ENCODE data around the gene SLC25A45.

The SLC25A45 gene

GRCh38 chr11:65377036-65377435, 5.4 kb downstream of the SLC25A45 start:
- DNase-seq (ENCODE audit: low read depth): no peak
- H3K4me3 ChIP-seq (ENCODE audit: low read length): no peak overlapping the region
- no peak for TF ChIP-seq CTCF (conservative IDR thresholded peaks at IDR 0.05; ENCODE audit: low read length)

- H3K4me3 ChIP-seq (ENCODE audit: low read length): no peak overlapping the region
- DNase-seq (ENCODE audit: low read depth): no peak
- TF ChIP-seq CTCF (conservative IDR thresholded peaks at IDR 0.05; ENCODE audit: low read length): no peak
These were observed 6.2 kb downstream of the SLC25A45 start for GRCh38 chr11:65376138-65376713.

- no peak for DNase-seq (ENCODE audit: low read depth)
- H3K4me3 ChIP-seq (ENCODE audit: low read length): no peak overlapping the region
- no peak for TF ChIP-seq CTCF (conservative IDR thresholded peaks at IDR 0.05; ENCODE audit: low read length)
These were observed 7.4 kb downstream of the SLC25A45 start for GRCh38 chr11:65375012-65375411.

GRCh38 chr11:65373839-65374580, 8.4 kb downstream of the SLC25A45 start:
- TF ChIP-seq CTCF (conservative IDR thresholded peaks at IDR 0.05; ENCODE audit: low read length): no peak
- H3K4me3 ChIP-seq (ENCODE audit: low read length): no peak overlapping the region
- no peak for DNase-seq (ENCODE audit: low read depth)

GRCh38 chr11:65370659-65371049, 11.8 kb downstream of the SLC25A45 start:
- no peak overlapping the region for H3K4me3 ChIP-seq (ENCODE audit: low read length)
- no peak for TF ChIP-seq CTCF (conservative IDR thresholded peaks at IDR 0.05; ENCODE audit: low read length)
- no peak for DNase-seq (ENCODE audit: low read depth)

- peak; percentile 85 for DNase-seq (ENCODE audit: low read depth)
- H3K4me3 ChIP-seq (ENCODE audit: low read length): no peak overlapping the region
- TF ChIP-seq CTCF (conservative IDR thresholded peaks at IDR 0.05; ENCODE audit: low read length): peak; percentile 84
These were observed 16.1 kb downstream of the SLC25A45 start for GRCh38 chr11:65366340-65366773.

- TF ChIP-seq CTCF (conservative IDR thresholded peaks at IDR 0.05; ENCODE audit: low read length): no peak
- no peak for DNase-seq (ENCODE audit: low read depth)
- no peak overlapping the region for H3K4me3 ChIP-seq (ENCODE audit: low read length)
These were observed 18.7 kb downstream of the SLC25A45 start for GRCh38 chr11:65363770-65364169.
